NCI-H460 (cell line): Measurements from ENCODE around the gene ADAMTS20. TPM values are rescaled to one million over a fixed set of nuclear protein-coding genes. Genes with fewer than 3 reads are reported as not detected.

ENCODE experiments used
- DNase-seq: peaks from one replicate; pipeline ENCODE4 v3.0.0-alpha.2; 2016; ENCODE audit warnings: low read depth; ENCODE audit errors: extremely low read depth
- total RNA-seq: library from RNA; depleted of rRNA; stranded (reverse); fragments of >200 nt; shearing (Covaris generic); gene quantifications from 2 replicates; pipeline ENCODE4 v1.2.3, GENCODE V29; 2014

The ADAMTS20 gene
- total RNA-seq, 1 experiment from 2014 or later: 0.17 TPM

DNA sequence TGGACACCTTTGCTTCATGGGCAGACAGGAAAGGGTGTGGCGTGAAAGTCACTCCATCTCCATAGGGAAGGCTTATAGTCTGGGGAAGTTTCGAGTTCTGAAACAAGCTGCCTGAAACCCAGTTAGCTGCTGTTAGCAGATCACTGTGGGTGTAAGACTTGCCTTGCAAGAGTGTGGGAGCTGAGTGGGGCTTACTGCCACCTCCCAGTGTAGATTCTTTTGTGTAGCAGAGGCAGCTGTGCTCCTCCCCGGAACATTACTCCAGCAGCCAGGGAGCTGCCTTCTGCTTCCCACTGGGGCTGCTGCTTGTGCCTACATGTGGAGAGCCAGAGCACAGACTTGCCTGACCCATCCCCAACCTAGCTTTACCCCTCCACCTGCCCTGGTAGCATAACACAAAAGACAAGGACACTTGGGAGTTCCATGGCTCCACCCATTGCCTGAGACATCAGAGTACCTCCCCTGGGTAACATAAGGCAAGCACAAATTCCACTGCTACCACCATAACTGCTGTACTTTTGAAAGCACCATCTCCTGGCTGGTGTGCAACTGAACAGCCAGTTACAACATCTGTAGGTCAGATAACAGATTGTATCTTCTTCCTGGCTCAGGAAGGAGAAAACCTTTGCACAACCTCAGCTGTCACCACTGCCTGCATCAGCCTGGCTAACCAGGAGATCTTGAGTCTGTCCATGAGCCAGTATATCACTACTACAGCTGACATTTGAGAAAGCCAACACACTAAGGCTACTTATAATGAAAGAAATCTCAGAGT is 69.5 kb downstream of the ADAMTS20 start:
- no peak for DNase-seq

DNA sequence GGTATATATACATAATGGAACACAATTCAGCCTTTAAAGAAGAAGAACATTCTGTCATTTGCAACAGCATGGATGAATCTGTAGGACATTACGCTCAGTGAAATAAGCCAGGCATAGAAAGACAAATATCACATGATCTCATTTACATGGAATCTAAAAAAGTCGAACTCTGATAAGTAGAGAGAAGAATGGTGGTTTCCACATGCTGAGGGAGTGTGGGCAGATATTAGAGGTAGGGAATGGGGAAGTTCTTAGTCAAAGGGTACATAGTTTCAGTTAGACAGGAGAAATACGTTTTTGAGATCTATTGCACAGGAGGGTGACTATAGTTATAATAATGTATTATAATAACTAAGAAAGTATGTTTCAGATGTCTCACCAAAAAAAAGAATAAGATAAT is 71.4 kb downstream of the ADAMTS20 start:
- no peak for DNase-seq

DNA sequence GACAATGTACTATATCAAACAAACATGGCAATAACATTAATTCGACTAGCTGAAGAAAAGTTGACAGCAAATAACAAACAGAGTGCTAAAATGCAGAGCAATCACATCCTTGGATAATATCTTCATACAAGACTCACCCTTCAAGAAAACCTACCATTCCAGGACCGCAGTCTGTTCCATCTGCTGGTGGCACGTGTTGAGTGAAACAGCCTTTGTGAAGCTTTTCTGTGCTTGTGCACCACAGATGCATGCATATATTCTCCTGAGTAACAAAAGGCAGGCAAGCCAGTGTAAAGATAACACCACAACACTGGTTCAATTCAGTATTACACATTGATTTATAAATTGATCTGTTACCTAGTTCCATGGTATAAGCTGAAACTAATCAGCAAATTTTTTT is 89.3 kb downstream of the ADAMTS20 start:
- no peak for DNase-seq

DNA sequence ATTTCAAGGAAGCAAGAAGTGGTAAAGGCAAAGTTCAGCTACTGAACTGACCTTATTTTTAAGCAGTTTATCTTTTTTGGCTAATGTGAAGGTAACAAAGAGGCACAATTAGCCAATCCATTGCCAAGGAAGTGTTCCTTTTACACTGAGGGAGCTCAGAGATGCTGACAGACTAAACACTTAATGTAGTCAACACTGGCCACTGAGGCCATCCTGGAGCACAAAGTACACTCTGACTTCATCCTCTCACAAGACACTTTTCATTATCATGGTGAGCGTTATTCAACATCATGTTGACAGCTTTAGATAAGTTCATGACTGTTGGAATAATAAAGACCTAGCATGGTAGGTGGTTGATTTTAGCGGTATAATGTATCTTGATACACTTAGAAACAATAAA is 89.9 kb downstream of the ADAMTS20 start:
- no peak for DNase-seq

DNA sequence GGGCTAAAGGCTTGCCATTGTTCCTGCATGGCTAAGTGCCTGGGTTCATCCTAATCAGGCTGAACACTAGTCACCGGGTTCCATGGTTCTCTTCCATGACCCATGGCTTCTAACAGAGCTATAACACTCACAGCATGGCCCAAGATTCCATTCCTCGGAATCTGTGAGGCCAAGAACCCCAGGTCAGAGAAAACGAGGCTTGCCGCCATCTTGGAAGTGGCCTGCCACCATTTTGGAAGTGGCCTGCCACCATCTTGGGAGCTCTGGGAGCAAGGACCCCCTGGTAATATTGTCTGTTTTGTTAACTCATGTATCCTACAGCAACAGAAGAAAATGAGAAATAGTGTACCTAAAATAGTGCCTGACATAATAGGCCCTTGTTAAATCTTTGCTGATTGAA is 92.7 kb downstream of the ADAMTS20 start:
- DNase-seq: no peak

DNA sequence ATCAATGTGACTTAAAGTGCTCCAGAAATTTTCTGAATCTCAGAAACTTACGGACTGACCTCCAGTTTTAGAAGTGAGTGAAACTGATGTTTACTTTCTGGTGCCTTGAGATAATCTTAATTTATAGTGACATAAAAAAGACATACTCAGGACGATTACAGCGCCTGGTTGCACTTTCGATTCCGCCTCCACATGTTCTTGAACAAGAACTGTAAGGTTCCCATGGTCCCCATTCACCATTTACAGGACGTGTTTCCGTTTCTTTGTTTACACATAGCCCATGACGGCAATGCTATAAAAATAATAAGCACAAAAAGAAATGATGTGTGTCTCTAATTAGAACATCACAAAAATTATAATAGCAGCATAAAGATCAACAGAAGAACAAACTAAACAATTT is 98.2 kb downstream of the ADAMTS20 start:
- peak; percentile 6 for DNase-seq

DNA sequence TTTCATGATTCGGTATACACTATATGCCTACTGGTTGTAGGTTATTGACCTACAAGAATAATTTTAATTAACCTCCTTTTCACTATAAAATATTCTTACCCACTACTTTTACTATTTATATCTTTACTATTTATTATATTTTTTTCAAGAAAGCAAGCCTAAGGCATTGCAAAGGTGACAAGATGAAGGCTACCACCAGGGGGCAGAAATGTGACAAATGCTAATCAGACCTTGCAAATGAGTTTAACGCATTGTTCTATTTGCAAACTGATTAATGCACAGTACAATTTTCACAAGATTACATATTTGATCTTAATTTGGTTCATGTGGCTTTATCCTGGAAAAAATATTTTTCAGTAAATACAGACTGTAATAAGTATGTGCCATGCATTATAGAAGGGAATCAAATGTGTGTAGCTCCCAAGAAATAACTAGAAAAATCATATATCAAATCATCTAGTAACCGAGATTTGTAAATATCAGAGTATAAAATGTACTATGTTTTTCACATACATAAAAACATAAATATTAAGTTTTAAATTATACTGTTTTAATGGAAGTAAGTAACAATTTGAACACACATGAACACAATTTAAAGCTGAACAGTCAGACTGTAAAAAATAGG is 107.0 kb downstream of the ADAMTS20 start:
- peak; percentile 60 for DNase-seq

DNA sequence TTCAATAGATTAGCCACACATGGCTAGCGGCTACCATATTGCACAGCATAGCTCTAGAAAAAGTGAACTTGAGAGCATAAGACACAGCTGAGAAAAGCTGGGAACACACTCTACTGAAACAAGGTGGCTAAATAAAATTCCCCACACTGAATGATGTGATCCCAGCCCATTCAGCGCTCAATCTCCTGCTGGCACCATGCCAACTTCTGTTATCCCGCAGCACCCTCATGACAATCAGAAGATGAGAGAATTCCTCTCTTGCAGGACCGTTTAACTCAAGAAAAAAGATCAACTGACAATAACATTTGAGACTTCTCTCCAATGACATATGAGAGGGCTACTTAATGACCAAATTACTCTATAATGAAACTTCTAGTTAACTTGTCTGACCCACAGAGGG is 115.4 kb downstream of the ADAMTS20 start:
- no peak for DNase-seq

DNA sequence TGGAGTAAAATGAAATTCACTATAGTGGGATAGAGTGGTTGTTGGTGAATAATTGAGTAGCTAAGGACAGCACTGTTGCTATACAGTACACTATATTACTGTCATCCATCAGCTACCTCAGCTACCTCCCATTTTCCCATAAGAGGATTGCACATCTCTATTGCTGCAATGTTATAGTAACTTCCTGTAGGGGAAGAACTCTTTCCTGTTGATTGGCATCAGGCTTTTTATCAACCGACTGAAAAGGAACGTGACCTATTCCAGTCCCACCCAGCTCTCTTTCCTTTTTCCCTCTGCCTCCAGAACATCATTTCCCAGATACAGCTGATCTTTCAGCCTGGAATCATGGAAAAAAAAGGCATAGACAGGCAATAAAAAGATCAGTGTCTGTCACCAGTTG is 117.4 kb downstream of the ADAMTS20 start:
- DNase-seq: no peak

DNA sequence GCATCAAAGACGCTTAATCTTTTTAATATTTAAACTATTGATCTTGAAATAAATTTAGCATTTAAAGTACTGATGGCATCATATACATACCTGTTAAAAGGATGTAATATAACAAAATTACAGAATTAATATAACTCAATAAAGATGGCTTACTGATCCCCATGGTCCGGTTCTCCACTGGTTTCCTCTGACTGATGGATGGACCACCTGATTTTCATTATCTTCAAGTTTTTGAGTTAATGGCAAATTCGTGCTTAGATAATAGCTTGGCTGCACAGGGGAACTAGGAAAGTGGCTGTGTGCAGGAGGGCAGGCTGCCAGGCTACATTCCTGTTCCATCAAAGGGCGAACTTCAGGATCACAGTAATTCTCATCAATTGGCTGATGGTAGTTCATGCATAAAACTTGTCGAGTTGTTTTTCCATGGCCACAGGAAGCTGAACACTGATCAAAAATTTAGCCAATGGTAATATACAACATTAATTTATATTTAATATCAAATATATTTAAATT is 123.9 kb downstream of the ADAMTS20 start:
- no peak for DNase-seq

DNA sequence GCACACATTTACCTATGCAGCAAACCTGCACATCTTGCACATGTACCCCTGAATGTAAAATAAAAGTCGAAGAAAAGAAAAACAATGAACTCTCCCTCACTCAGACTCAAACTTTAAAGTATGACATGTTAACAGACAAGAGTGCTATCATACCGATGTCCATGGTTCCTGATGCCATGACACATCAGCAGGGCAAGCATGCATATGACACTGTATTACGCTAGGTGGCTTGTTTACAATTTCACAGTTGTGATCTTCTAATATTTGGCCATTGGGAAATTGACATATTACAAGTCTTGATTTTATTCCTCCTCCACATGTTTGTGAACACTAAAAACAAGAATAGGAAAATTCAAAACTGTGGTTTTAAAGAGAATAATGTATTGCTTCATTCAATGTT is 126.6 kb downstream of the ADAMTS20 start:
- no peak for DNase-seq

DNA sequence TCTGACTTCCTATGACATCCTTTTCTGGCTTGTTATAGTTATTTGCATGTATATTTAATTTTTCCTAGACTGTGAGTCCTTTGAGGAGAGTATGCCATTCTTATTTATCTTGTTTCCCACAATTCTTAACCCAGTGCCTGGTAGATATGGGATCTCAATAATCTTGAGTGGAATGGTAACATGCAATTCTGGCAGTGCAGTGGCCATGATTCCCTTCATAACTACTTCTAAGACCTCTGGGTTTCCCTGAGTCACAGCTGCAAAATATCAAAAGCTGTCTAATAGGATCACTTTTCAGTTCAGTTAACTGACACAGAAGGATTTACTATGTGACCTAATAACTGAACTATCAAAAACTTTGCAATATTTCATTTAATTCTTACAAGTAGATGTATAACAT is 135.0 kb downstream of the ADAMTS20 start:
- no peak for DNase-seq

DNA sequence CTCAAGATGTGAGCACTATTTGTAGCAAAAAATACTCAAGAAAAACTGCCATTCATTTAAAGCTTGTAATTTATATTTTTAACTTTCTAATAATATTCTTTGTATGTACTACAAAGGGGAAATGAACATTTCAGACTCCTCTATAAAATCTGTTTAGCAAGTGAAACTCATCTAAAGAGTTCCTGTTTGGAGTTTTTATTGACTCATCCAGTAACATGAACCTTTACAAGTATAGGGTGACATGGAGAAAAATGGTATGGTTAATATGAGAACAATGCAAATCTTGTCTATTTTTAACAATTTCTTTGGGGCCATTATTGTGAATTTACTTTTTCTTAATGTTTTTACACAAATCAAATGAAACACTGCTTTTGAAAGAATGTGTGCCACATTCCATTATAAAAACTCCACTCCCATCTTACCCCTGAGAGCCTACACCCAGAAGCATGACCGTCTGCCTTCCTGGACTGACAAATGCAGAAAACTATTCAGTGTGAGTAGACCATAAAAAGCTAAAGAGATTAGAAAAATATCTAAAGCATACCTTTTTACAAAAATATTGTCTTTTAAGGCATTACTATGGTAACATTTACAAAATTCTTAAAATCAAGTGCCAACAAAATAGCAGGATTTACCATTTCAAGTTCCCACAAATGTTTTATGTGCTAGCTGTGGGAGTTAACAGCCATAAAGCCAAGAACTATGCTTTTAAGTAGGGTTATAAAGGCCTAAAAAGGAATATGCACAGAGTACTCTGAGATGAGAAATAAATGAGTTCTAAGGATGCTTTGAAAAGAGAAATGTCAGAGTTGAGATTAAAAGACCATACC is 144.0 kb downstream of the ADAMTS20 start:
- no peak for DNase-seq

DNA sequence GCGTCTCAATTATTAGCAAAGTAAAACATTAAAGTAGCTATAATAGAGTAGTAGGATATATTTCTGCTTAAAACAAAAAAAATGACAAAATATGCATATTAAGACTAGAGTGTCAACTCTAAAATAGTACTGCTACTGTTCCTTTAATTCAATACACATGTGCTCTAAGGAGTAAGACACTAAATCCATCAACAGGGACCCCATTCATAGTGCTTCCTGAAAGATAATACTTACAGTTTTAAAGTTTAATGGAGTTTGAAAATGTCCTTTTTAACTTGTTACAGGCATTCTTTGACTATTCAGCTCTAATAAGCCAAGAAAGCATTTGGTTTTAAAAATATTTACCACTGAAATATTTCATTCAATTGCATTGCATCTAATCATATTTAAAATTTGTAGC is 145.2 kb downstream of the ADAMTS20 start:
- DNase-seq: no peak

DNA sequence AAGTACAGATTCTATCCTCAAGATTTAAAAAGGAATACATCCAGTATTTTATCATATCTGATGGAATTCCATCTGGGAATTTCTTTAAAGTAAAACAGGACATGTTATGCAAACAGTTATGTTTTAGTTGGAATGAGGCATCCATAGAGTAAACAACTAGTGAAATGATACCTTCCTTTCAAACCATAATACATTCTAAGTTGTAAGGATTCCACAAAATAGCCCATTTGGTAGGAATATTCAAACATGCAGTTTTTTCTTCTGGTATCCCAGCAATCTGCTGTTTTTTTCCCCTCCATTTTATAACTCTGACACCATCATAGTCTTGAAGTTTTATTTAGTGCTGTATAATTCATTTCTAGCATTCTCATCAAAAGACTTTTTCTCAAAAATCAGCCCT is 149.6 kb downstream of the ADAMTS20 start:
- DNase-seq: no peak

DNA sequence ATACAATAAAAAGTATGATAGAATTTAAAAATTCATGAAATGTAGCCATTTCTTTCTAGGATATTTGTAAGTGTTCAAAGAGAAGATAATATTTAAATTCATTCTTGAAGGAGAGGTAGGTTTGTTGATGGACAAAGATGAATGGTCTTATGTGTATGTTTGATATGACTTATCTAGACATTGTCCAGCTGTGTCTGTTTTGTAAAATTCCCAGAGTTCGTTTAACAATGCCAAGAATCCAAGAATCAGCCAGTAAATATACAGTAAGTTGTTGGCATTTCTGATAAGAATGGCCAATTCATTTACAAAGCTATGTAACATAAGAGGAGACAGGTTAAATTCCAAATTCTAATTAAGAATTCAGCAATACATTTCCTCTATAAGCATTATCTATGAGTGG is 150.9 kb downstream of the ADAMTS20 start:
- DNase-seq: no peak

DNA sequence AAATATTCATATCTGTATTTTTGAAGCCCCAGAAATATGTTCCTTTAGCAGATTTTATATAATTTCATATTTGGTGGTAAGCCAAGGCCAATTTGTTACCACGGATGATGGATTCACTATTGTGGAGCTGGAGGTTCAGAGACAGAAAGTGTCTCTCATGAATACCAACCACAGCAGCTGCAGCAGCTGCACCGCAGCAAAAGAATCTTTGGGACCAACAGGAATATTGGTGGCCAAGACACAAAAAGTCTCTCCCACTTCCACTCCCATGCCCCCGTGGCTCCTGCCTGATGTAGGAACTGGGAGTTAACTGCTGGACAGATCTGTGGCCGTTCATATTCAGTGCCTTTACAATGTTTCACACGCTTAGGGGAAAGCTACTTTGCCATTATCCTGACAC is 155.3 kb downstream of the ADAMTS20 start:
- no peak for DNase-seq

DNA sequence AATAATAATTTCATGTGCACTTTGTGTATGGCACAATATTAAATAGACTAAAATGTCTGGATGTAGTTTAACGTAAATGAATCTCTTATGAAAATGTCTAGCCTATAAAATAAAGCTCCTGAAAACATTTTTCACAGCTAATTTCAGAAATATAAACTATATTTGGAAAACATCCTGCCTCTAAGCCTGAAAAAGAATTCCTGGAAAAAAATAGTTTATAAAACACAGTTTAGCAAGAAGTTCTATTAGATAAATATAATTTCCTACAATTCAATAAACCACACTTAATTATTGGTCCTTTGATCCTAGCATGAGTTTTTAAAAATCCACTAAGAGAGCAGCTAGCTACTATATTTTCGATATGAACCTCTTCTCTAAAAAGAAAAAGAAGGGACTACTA is 159.9 kb downstream of the ADAMTS20 start:
- DNase-seq: no peak

DNA sequence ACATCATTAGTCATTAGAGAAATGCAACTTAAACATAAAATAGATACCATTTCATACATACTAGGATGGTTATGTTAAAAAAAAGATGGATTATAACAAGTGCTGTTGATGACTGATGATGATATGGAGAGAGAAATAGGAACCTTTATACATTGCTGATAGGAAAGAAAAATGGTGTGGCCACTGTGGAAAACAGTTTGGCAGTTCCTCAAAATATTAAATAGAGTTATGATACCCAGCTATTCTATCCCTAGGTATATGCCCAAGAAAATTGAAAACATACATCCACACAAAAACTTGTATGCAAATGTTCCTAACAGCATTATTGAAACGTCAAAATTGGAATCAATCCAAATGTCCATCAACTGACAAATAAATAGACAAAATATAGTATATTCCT is 170.1 kb downstream of the ADAMTS20 start:
- no peak for DNase-seq

DNA sequence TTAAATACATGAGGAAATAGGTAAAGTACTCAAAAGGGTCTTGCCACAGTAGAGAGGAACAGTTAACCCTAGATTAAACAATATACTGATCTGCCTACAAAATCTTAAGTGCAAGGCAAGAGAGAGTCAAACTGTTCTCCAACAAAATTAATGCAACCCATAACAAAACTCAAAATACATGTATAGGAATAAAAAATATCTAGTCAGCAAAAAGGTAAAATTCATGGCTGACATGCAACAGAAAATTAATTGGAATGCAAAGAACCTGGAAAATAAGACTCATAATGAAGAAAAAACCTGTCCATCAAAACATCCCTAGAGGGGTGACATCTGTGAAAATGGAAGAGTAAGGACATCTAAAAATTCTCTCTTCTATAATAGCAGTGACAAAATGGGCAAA is 173.6 kb downstream of the ADAMTS20 start:
- DNase-seq: no peak

DNA sequence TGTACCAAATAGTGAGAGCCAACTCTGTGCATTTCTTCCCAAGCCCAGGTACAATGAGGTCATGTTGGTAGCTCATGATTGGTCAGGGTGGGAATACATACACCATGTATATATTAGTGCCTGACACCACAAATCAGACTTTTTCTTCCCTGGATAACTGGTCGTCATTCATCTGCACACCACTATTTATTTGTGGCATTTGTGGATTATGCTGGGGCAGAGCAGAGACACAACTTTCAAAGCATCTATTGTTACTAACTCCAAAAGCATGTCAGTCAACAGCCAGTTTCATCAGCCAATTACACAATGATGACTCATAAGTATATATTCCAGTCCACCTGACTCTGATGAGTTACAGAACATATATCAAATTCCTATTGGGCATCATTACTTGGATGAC is 181.7 kb downstream of the ADAMTS20 start:
- peak; percentile 48 for DNase-seq
